GM18498 (cell line): ENCODE results near the gene CDC42BPG.
"Not testable (repeated sequence)": the region's sequence is repeated elsewhere in the genome, so short reads cannot be mapped to it uniquely, and the experiment has no call there.

Source experiments
- ATAC-seq: cut with Tn5 transposase; IDR thresholded peaks from one replicate; pipeline ENCODE4 v1.9.1; 2021; ENCODE audit warnings: mild to moderate bottlenecking, moderate library complexity; ENCODE audit not compliant: unreplicated experiment

The CDC42BPG gene

GRCh38 chr11:64849598-64850356 lies 5.3 kb upstream of the CDC42BPG start:
- ATAC-seq, result no peak

DNA sequence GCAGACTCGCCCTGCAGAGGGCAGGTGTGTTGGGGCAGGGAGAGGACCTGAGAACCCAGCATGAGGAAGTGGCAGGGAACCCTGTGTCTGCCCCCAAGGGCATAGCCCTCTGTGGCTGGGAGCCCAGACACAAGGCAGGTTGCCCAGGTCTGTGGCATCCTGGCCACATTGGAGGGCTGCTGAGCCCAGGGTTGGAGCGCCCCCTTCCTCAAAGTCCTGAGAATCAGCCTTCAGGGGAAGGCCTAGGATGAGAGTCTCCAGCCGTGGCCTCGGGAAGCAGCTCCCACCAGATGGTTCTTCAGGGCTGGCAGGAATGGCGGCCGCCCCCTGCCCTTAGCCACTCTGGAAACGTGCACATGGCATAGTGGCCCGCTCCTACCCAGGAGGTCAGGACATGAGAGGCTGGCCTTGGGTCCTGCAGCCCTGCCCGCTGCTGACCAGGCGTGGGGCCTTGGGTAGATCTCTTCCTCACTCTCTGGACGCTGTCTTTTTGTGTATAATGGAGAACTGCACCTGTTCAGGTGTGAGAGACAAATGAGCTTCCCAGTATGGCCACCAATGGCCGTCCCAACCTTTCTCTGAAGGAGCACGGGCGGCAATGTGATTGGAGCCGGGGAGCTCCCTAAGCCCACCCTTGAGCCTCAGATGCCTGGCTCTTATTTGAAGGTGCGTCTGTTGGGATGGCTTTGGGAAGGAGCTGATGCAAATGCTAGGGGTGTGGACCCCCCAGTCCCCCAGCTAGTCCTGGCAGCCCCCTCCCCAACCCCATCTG lies 4.6 kb upstream of the CDC42BPG start:
- no peak for ATAC-seq

- ATAC-seq, result no peak
These were observed 3.9 kb upstream of the CDC42BPG start for GRCh38 chr11:64848214-64848825.

- ATAC-seq, result no peak
These were observed 2.7 kb upstream of the CDC42BPG start for GRCh38 chr11:64846998-64847666.

- not testable (repeated sequence) for ATAC-seq
These were observed 1.3 kb upstream of the CDC42BPG start for GRCh38 chr11:64845776-64846129.

DNA sequence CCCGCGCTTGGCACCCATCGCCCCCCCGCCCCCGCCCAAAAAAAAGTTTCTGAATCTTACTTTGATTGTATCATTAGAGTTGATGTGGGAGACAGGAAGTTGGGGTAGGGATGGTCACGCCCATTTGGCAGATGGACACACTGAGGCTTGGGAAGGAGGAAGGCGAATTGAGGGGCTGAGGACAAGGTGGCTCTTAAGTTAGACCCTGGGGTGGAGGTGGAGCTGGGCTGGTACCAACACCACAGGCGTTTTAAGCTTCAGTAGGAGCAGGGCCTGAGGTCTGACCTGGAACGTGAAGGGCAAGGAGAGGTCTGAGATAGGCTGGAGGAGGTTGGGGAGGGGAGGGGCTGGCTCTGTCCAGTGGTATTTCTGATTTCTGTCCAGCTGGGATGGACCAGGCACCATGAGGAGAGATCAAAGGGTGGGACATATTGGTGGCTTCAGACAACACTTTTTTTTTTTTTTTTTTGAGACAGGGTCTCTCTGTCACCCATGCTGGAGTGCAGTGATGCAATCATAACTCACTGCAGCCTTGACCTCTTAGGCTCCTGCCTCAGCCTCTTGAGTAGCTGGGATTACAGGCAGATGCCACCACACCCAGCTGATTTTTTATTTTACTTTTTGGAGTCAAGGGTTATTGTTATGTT lies 799 bp upstream of the CDC42BPG start:
- no peak for ATAC-seq

DNA sequence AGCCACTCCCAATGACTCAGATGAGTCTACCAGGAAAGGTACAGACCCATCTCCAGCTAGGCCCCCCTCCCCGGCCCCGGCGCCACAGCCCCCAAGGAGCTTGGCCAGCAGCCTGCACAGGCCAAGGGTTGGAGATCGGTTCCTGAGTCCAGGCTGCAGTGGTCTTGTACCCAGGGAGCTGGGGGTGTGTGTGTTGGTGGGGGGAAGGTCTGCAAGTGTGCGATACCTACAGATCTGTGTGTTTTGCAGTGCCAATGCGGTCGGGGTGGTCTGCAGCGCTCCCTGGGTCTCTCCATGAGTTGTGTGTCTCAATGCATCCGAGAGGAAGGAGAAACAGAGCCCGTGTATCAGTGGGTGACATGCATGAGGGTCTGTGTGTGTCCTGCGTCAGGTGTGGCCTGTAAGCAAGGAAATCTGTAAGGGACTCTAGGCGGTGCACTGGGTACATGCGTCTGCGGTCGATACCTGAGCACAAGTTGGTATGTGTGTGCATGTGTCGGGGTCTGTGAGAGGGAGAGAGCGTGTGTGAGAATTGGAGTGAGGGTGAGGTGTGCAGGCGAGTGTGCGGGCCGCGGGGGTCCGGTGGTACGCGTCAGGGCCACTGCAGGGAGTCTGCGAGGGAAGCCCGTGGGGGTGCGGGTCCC lies 645 bp downstream of the CDC42BPG start:
- no peak for ATAC-seq

DNA sequence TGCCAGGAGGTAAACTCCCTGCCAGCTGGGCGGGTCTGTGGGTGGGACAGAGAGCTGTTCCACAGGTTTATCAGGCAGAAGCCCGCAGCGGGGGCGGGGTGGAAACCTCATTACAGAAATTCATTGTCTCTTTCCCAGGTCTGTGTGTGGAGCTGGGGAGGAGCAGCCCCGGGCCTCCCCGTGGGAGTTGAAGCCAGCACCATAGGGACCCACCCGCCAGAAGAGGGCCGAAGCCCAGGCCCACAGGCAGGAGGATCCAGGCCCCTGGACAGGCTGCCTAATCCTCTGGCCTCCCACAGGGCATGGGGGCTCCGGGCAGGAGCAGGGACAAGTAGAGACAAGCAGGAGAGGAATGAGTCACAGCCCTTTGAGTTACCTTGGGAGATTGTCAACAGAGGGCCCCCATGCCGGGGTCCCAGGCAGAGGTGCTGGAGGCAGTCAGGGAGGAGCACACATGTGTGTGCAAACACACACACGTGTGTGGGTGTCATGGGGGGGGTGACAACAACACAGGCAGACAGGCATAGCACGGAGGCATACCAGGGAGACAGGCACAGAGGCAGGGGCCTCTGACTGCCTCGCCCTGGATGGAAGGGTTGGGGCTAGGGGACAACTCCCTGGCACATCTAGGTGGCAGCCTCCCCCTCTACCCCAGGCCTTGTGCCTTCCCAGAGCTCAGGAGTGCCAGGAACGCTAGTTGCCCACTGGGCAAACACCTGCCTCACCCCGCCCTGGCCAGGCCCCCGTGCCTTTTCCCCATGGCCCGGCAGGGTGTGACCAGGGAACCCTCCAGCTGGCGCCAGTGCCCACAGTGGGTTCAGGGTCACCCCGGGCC lies 1.4 kb downstream of the CDC42BPG start:
- ATAC-seq, result no peak

DNA sequence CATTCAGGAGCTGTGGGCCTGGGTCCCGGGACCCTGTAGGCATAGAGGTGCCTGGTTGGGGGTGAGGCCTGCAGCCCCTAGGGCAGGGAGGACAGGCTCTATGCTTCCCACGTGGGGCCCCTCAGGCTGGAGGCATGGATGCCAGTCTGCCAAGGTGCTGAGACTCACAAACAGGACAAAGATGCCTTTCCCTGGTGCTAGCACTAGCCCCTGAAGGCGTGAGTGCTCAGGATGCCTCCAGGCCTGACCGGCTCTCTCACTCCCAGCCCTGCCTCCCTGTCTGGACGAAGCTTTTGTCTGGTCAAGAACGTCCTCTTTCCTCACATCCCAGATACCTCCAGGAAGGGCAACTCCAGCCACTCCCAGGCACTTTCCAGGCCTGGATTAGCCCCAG lies 2.1 kb downstream of the CDC42BPG start:
- ATAC-seq, result no peak

DNA sequence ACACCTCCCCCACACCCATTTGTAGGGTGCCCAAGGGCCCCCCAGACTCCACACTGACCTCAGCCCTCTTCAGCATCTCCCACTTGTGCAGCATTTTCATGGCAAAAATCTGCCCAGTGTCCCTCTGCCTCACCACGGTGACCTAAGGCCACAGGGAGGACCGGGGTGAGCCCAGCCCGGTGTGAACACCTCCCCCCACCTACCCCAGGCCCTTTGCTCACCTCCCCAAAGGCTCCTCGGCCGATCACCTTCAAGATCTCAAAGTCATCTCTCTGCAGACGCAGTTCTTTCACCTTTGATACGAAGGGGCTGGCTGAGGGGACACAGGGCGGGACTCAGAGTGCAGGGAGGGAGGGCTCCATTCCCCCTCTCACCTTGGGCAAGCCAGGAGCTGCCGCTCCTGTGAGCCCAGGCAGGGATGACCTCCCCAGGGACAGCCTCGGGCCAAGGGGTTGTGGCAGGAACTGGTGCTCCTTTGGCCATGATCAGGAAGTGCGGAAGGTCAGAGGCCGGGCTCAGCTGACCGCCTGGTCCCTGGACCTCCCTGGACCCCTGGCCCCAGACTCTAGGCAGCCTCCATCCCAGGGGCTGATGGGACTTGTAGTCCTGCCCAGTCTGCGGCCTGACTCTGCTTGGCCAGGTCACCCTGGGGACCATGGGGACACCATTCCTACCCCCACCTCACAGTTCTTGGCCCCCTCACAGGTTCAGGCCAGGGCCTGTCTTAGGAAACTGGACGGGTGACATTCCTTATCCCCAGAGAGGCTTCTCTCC lies 2.7 kb downstream of the CDC42BPG start:
- no peak for ATAC-seq

GRCh38 chr11:64839887-64840782 lies 4.3 kb downstream of the CDC42BPG start:
- no peak for ATAC-seq

GRCh38 chr11:64839335-64839734 lies 5.1 kb downstream of the CDC42BPG start:
- no peak for ATAC-seq

DNA sequence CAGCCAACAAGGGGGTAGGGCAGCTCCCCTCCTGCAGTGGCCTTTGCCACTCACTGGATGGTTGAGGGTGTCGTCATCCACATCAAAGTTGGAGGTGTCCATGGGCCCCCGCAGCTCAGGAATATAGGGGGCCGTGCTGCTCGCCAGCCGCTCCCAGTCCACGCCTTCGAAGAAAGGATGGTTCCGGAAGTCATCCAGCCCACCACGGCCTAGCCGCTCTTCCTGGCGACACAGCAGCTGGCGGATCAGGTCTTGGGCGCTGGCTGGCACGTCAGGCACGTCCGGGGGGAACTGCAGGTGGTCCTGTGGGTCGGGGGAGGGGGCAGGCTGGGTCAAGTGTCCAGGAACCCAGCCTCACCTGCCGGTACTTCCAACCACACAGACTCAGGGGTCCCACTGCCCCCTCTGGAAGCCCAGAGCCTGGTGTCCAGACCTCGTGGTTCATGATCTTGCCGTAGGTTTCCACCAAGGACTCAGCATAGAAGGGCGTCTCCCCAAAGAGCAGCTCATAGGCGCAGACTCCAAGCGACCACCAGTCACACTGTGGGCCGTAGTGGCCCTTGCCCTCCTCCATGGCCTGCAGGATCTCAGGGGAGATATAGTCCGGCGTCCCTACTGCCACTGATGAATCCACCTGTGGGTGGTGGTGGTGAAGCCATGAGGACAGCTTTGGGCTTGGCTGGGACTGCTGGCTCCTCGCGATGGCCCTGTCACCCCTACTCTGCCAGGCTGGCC lies 5.7 kb downstream of the CDC42BPG start:
- ATAC-seq, result no peak

DNA sequence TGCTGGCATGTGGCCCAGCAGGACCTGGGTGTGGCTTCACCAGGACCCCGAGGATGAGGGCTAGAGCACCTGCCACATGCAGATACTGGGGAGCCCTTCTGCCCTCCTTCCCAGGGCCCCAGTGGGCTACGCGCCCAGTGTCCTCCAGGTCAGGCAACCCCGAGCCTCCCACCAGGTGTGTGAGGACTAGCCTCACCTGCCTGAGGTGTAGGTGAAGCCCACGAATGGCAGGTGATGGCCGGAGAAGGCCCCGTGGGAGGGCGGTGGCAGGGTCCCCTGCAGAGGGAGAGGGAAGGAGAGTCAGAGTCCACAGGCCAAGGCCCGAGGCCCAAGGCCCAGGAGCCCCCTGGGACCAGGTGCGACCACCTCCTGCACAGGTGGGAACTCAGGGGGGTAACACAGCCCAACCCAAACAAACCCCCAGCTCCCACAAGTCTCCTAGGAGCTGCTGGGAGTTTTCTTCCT lies 6.5 kb downstream of the CDC42BPG start:
- no peak for ATAC-seq

DNA sequence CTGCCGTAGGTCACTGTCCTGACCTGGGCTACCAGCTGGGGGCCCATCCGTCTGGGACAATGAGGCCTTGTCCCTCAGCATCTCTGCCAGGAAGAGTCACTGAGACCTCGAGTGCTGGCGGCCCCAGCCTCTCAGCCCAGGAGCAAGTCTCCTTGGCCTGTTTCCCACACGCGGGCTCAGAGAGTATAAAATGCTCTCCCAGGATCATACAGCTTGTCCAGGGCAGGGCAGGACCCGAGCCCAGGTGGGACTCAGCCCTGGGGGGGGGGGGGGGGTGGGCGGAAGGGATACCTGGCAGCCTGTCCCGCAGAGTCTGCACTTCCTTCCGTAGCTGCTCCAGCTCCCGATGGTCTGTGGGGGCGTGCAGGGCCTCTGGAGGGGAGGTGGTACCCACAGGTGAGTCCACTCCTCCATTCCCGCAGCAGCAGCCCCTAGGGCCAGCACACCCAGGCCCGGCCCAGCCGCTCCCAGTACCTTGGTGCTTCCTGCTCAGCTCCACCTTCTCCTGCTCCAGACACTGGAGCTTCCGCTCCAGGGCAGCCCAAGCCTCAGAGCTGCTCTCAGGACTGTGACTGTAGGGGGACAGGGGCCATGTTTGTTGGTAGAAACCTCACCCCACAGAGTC lies 7.9 kb downstream of the CDC42BPG start:
- ATAC-seq, result no peak

DNA sequence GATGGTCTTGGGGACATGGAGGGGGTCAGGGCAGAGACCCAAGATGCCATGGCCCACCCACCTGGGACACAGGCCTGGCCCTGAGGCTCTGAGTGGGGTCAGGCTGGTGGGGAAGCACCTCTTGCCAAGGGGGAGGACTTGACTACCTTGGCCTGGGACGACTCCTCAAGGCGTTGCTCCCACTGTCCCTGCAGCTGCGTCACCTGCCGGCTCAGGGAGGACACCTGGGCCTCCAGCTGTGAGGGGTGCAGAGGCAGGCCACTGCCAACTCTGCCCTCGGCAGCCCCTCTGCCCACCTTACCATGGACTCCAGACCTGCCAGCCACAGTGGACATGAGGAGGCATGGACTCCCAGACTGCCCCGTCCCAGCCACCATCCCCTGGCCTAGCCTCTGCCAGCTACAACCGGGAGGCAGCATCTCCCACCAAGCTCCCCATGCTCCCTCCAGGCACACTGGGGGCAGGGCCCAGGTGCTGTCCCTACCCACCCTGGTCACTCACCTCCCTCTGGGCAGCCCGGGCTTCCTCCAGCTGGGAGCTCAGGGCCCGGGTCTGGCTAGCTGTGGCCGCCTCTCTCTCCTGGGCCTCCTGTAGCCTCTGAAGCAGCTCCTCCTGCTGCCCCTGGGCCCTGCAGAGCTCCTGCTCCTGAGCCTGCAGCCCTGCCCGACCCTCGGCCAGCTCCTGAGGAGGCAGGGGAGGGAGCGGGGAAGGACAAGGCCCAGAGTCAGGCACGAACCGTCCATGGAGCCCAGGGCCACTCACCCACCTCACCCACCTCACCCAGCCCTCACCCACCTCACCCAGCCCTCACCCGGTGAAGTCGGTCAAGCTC lies 8.6 kb downstream of the CDC42BPG start:
- ATAC-seq, result no peak
